ENCODE measurements around the gene RND3. TPM values are rescaled to one million over a fixed set of nuclear protein-coding genes. Genes with fewer than 3 reads are reported as not detected.

RND3 gene
- total RNA-seq, 4 donors from 2014 or later, result 2.1 to 14.9 (median 12.3) TPM

DNA sequence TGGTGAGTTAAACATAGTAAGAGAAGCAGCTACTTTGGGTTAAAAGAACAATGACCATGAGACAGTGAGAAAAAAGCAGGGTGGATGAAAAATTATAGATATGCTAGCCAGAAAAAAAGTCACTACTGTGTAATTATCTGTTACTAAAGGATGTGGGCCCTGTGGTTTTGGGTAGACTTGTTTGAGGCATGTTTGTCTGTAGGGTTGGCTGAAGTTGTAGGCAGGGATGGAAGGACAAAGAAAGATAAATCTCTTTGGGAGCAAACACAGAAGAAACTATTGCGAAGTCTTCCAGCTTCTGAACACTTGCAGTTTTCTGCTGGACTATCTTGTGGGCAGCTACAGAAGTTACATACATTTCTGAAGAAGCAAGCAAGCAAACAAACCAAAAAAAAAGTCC is 28.2 kb downstream of the RND3 start:
- Histone ChIP-seq H3K36me3 (no peaks in the 10 kb centered on the region), H3K27ac (no peak overlapping the region), H3K9me3 (no peaks in the 10 kb centered on the region), H3K27me3 (no peaks in the 10 kb centered on the region), H3K4me1 (no peaks in the 10 kb centered on the region), H3K4me3 (no peak overlapping the region)
- TF ChIP-seq, protein P1, sequence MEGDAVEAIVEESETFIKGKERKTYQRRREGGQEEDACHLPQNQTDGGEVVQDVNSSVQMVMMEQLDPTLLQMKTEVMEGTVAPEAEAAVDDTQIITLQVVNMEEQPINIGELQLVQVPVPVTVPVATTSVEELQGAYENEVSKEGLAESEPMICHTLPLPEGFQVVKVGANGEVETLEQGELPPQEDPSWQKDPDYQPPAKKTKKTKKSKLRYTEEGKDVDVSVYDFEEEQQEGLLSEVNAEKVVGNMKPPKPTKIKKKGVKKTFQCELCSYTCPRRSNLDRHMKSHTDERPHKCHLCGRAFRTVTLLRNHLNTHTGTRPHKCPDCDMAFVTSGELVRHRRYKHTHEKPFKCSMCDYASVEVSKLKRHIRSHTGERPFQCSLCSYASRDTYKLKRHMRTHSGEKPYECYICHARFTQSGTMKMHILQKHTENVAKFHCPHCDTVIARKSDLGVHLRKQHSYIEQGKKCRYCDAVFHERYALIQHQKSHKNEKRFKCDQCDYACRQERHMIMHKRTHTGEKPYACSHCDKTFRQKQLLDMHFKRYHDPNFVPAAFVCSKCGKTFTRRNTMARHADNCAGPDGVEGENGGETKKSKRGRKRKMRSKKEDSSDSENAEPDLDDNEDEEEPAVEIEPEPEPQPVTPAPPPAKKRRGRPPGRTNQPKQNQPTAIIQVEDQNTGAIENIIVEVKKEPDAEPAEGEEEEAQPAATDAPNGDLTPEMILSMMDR (IDR thresholded peaks at IDR 0.05 in 4 of 5, conservative IDR thresholded peaks at IDR 0.05 in 1 of 5), result no peak
- no peak for TF ChIP-seq POLR2A (IDR thresholded peaks at IDR 0.05)
- in situ Hi-C loops (cut with MboI; ENCODE audit: low sequenced_read_pairs in 4 of 4), result no loop called here
- DNase-seq, result no peak
- ATAC-seq, result no peak
- intact Hi-C loops (cut with DNase I; ENCODE audit: low total_unique reads), result no loop called here

DNA sequence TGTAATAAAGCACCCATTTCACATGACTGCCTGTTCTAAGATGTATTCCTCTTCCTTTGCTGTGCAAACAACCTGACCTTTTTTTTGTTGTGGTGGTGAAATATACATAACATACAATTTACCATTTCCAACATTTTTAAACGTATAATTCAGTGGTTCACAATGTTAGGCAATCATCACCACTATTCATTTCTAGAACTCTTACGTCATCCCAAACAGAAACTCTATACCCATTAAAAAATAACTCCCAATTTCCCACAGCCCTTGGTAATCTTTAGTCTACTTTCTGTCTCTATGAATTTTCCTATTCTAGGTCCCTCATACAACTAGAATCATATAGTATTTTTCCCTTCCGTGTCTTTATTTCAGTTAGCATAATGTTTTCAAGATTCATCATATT is 36.7 kb downstream of the RND3 start:
- in situ Hi-C loops (cut with MboI; ENCODE audit: low sequenced_read_pairs in 4 of 4) (no loop called here), intact Hi-C loops (cut with DNase I; ENCODE audit: low total_unique reads) (no loop called here)
- Histone ChIP-seq H3K4me3 (no peak overlapping the region), H3K27me3 (no peaks in the 10 kb centered on the region), H3K36me3 (no peaks in the 10 kb centered on the region), H3K27ac (no peak overlapping the region), H3K9me3 (no peaks in the 10 kb centered on the region), H3K4me1 (no peaks in the 10 kb centered on the region)
- DNase-seq (no peak), ATAC-seq (no peak)
- TF ChIP-seq, protein P1 (IDR thresholded peaks at IDR 0.05 in 4 of 5, conservative IDR thresholded peaks at IDR 0.05 in 1 of 5), result no peak
- no peak for TF ChIP-seq POLR2A (IDR thresholded peaks at IDR 0.05)

DNA sequence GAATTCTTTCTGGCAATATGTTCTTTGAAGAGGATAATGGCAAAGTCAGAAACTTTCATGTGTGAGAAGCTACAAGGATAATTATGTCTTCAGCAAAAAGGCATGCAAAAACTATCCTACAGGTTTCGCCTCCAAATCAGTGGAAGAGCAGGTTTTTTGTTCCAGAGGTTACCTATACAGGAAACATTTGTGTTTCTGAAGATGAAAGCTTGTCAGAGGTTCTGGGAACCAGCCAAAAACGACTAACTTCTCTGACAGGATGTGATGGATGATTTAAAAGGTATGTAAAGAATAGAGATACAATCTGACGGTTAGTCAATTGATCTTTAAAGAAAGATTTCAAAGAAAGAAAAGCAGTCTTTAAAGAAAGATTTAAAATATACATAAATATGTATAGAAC is 37.6 kb downstream of the RND3 start:
- no peak for DNase-seq
- intact Hi-C loops (cut with DNase I; ENCODE audit: low total_unique reads), result no loop called here
- Histone ChIP-seq H3K36me3 (no peaks in the 10 kb centered on the region), H3K4me3 (no peak overlapping the region), H3K27ac (no peak overlapping the region), H3K27me3 (no peaks in the 10 kb centered on the region), H3K4me1 (no peaks in the 10 kb centered on the region), H3K9me3 (no peaks in the 10 kb centered on the region)
- no peak for ATAC-seq
- in situ Hi-C loops (cut with MboI; ENCODE audit: low sequenced_read_pairs in 4 of 4), result no loop called here
- TF ChIP-seq, protein P1 (IDR thresholded peaks at IDR 0.05 in 4 of 5, conservative IDR thresholded peaks at IDR 0.05 in 1 of 5), result no peak
- TF ChIP-seq POLR2A (IDR thresholded peaks at IDR 0.05), result no peak

DNA sequence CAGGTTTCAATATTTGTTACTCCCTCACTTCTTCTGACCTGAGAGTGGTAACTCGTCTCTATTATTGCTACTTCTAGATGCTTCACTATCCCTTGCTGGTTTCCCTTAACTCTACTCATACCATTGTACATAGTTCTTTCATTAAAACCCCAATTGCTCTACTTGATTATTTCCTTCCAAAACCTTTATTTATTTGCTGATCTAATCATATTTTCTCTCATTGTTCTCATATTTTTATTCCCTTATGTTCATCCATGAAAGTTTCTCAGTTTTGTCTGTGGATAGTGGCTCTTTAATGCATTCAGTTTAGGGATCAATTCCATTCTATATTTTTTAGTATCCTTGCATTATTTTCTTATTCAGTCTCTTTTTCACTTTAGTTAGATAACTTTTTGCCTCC is 42.1 kb downstream of the RND3 start:
- intact Hi-C loops (cut with DNase I; ENCODE audit: low total_unique reads) (no loop called here), in situ Hi-C loops (cut with MboI; ENCODE audit: low sequenced_read_pairs in 4 of 4) (no loop called here)
- TF ChIP-seq, protein P1 (IDR thresholded peaks at IDR 0.05 in 4 of 5, conservative IDR thresholded peaks at IDR 0.05 in 1 of 5), result no peak
- no peak for TF ChIP-seq POLR2A (IDR thresholded peaks at IDR 0.05)
- Histone ChIP-seq H3K27me3 (no peaks in the 10 kb centered on the region), H3K9me3 (no peaks in the 10 kb centered on the region), H3K27ac (no peak overlapping the region), H3K4me1 (no peaks in the 10 kb centered on the region), H3K4me3 (no peak overlapping the region), H3K36me3 (no peaks in the 10 kb centered on the region)
- DNase-seq (no peak), ATAC-seq (no peak)

DNA sequence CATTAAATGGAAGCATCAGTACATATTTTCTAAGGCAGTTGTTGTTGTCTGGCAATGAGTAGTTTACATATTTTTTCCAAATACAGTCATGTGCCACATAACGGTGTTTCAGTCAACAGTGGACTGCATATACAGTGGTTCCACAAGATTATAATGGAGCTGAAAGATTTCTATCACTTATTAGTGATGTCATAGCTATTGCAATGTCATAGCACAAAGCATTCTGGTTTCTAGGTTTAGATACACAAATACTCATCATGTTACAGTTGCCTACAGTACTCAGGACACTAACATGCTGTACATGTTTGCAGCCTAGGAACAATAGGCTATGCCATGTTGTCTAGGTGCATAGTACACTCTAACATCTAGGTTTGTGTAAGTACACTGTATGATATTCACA is 45.0 kb downstream of the RND3 start:
- Histone ChIP-seq H3K9me3 (no peaks in the 10 kb centered on the region), H3K27ac (no peak overlapping the region), H3K36me3 (no peaks in the 10 kb centered on the region), H3K4me1 (no peaks in the 10 kb centered on the region), H3K4me3 (no peak overlapping the region), H3K27me3 (no peaks in the 10 kb centered on the region)
- intact Hi-C loops (cut with DNase I; ENCODE audit: low total_unique reads), result no loop called here
- in situ Hi-C loops (cut with MboI; ENCODE audit: low sequenced_read_pairs in 4 of 4), result no loop called here
- DNase-seq, result no peak
- TF ChIP-seq POLR2A (IDR thresholded peaks at IDR 0.05), result no peak
- TF ChIP-seq, protein P1 (IDR thresholded peaks at IDR 0.05 in 4 of 5, conservative IDR thresholded peaks at IDR 0.05 in 1 of 5), result no peak
- no peak for ATAC-seq

All from gastrocnemius medialis (tissue), 4 donors.